Caco-2 (cell line): ENCODE data around the gene VENTX. TPM values are rescaled to one million over a fixed set of nuclear protein-coding genes. Genes with fewer than 3 reads are reported as not detected.

ENCODE experiments used
- BruUV-seq: library from RNA; stranded (reverse); fragments of 400-500 nt; replicated peaks from 2 replicates; lab custom pipeline; 2021; lab: Mats Ljungman, UMichigan
- CTCF ChIA-PET: fragments of 300-600 bp; sonication (Branson Sonifier 250); formaldehyde crosslinking; loops from one replicate; lab custom pipeline; 2022; ENCODE audit warnings: antibody characterized with exemption; lab: Charles Lee
- POLR2A ChIA-PET: fragments of 300-600 bp; sonication (Branson Sonifier 250); formaldehyde crosslinking; loops from one replicate; lab custom pipeline; 2022; ENCODE audit warnings: antibody characterized with exemption; lab: Charles Lee
- DNase-seq, 2 experiments: peaks; one replicate each; pipeline versions ENCODE4 v3.0.0 to v3.0.0-alpha.2; 2020 to 2022
- H3K27me3 ChIP-seq: replicated peaks from 2 replicates; pipeline ENCODE4 v1.6.0; 2011; ENCODE audit warnings: low read length; ENCODE audit not compliant: control insufficient read depth, insufficient read depth
- H3K36me3 ChIP-seq: 2 replicates; pipeline ENCODE4 v1.5.1; 2011; ENCODE audit warnings: low read length; ENCODE audit not compliant: control insufficient read depth, insufficient read depth
- H3K4me1 ChIP-seq: fragments of 250-450 bp; sonication (Bioruptor Pico); 2 replicates; pipeline ENCODE4 v1.5.1; 2020; ENCODE audit warnings: mild to moderate bottlenecking
- H3K4me3 ChIP-seq: 2 replicates; pipeline ENCODE4 v1.5.1; 2011; ENCODE audit warnings: low read depth, mild to moderate bottlenecking, control low read depth, low read length
- H3K9me3 ChIP-seq: fragments of 250-450 bp; sonication (Bioruptor Pico); 2 replicates; pipeline ENCODE4 v1.5.1; 2020; ENCODE audit warnings: mild to moderate bottlenecking, moderate library complexity
- H3K27ac Mint-ChIP-seq: one replicate; pipeline ENCODE4 v1.8.0; 2022; ENCODE audit warnings: mixed read lengths; ENCODE audit not compliant: unreplicated experiment
- H3K27me3 Mint-ChIP-seq: one replicate; pipeline ENCODE4 v1.8.0; 2022; ENCODE audit warnings: mixed read lengths; ENCODE audit not compliant: insufficient read depth, unreplicated experiment
- H3K36me3 Mint-ChIP-seq: one replicate; pipeline ENCODE4 v1.8.0; 2022; ENCODE audit warnings: mild to moderate bottlenecking, mixed read lengths; ENCODE audit not compliant: insufficient read depth, unreplicated experiment
- H3K4me1 Mint-ChIP-seq: one replicate; pipeline ENCODE4 v1.8.0; 2022; ENCODE audit warnings: low read depth, mixed read lengths; ENCODE audit not compliant: unreplicated experiment
- H3K4me3 Mint-ChIP-seq: one replicate; pipeline ENCODE4 v1.8.0; 2022; ENCODE audit warnings: mild to moderate bottlenecking, moderate library complexity, mixed read lengths; ENCODE audit not compliant: unreplicated experiment
- H3K9me3 Mint-ChIP-seq: one replicate; pipeline ENCODE4 v1.8.0; 2022; ENCODE audit warnings: mixed read lengths; ENCODE audit not compliant: unreplicated experiment
- intact Hi-C: fragments of 100-400 bp; cut with micrococcal nuclease; formaldehyde crosslinking; loops from one replicate; pipeline ENCODE4 v1.10.0; 2022; ENCODE audit not compliant: unreplicated experiment
- total RNA-seq: library from RNA; stranded (reverse); gene quantifications from 2 replicates; pipeline ENCODE4 v1.2.3, GENCODE V29; 2022
- TF ChIP-seq, protein P1 (sequence below), 2 experiments: fragments of 200-600 bp in 1 of 2; IDR thresholded peaks; 1 replicate in 1 of 2; 2 replicates in 1 of 2; pipeline versions ENCODE4 v1.5.1 to v1.8.0; 2011 to 2022; ENCODE audit warnings: antibody characterized with exemption in 1 of 2, control low read depth in 1 of 2, inconsistent platforms in 1 of 2, low read depth in 1 of 2, low read length in 1 of 2, mild to moderate bottlenecking in 1 of 2, moderate library complexity in 1 of 2; ENCODE audit not compliant: insufficient read depth in 1 of 2, severe bottlenecking in 1 of 2, unreplicated experiment in 1 of 2

Gene VENTX
- total RNA-seq, 1 experiment from 2014 or later = not detected

DNA sequence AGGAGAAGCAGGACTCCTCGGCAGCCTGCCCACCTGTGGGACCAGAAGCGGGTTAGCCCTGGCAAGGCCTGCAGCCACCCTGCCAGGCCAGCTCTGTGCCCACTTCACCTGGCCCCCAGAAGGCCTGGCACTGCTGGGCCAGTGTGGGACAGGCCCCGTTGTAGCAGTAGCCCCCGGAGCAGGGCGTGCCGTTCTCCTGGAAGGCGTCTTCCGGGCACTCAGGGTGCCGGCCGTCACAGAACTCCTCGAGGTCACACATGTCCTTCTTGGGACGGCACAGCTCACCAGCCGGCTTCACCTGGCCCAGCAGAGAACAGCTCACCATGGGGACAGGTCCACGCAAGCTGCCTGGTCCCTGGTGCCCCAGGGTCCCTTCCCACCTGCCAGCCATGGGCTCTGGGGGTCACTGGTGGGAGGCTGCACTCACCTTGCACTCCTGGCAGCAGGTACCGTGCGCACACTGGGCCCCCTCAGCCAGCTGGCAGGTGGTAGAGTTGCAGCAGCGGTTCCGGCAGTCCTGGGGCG, 33.2 kb downstream of the VENTX start:
- Histone ChIP-seq H3K4me1 (peaks cover 14% of the 10 kb centered on the region), H3K27me3 (no peaks in the 10 kb centered on the region), H3K9me3 (no peaks in the 10 kb centered on the region), H3K36me3 (no peaks in the 10 kb centered on the region), H3K4me3 (no peak overlapping the region)
- Mint-ChIP-seq H3K4me3 (no peak overlapping the region), H3K4me1 (no peaks in the 10 kb centered on the region), H3K27me3 (no peaks in the 10 kb centered on the region), H3K9me3 (no peaks in the 10 kb centered on the region), H3K27ac (no peak overlapping the region), H3K36me3 (no peaks in the 10 kb centered on the region)
- no TSS peak for BruUV-seq
- intact Hi-C loops = no loop called here
- no peak for DNase-seq
- TF ChIP-seq, protein P1, sequence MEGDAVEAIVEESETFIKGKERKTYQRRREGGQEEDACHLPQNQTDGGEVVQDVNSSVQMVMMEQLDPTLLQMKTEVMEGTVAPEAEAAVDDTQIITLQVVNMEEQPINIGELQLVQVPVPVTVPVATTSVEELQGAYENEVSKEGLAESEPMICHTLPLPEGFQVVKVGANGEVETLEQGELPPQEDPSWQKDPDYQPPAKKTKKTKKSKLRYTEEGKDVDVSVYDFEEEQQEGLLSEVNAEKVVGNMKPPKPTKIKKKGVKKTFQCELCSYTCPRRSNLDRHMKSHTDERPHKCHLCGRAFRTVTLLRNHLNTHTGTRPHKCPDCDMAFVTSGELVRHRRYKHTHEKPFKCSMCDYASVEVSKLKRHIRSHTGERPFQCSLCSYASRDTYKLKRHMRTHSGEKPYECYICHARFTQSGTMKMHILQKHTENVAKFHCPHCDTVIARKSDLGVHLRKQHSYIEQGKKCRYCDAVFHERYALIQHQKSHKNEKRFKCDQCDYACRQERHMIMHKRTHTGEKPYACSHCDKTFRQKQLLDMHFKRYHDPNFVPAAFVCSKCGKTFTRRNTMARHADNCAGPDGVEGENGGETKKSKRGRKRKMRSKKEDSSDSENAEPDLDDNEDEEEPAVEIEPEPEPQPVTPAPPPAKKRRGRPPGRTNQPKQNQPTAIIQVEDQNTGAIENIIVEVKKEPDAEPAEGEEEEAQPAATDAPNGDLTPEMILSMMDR (IDR thresholded peaks at IDR 0.05; ENCODE audit: insufficient read depth in 1 of 2, low read depth in 1 of 2, low read length in 1 of 2, severe bottlenecking in 1 of 2, unreplicated experiment in 1 of 2) = no peak
- ChIA-PET POLR2A (no interaction called here), CTCF (no interaction called here)

DNA sequence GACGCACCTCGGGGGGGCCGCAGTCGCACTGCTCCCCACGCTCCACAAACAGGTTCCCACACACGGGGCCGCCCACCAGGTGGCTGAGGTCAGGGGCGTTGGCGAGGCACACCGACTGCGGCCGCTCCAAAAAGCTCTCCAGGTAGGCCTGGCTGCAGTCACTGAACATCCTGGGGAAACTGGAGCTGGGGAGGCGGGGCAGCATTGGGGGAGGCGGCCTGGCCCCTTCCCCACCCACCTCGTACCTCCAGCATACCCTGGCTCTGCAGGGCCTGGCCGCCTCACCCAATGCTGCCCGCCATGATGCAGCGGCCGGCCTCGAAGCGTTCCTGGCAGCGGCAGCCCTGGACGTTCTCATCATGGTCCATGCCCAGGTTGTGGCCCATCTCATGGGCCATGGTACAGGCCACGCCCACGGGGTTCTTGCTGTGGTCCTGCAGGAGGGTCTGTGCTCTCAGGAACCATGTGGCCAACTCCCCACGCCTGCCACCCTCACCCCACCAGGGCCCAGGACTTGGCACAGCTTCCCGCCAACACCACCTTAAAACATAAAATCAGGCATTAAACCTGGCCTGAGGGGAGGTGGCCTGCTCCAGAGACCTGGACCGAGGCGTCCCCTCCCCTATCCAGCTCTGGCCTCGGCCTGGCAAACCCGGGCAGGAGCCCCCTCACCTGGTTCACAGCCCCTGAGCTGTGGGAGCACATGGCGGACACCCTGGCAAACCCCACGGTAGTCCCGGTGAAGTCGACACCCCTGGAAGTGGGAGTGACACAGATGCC, 34.1 kb downstream of the VENTX start:
- intact Hi-C loops = no loop called here
- H3K36me3 Mint-ChIP-seq = no peaks in the 10 kb centered on the region
- no TSS peak for BruUV-seq
- no peaks in the 10 kb centered on the region for H3K9me3 ChIP-seq
- TF ChIP-seq, protein P1 (IDR thresholded peaks at IDR 0.05; ENCODE audit: insufficient read depth in 1 of 2, low read depth in 1 of 2, low read length in 1 of 2, severe bottlenecking in 1 of 2, unreplicated experiment in 1 of 2) = no peak
- no peaks in the 10 kb centered on the region for H3K27me3 Mint-ChIP-seq
- H3K4me1 ChIP-seq = peaks cover 23% of the 10 kb centered on the region
- POLR2A ChIA-PET = no interaction called here
- DNase-seq = no peak
- CTCF ChIA-PET = interaction anchor here (0.7 kb wide), 1 partner anchor 26 kb away, joined by 3 read pairs; no protein-coding TSS in a partner anchor
- H3K4me3 Mint-ChIP-seq = no peak overlapping the region
- no peaks in the 10 kb centered on the region for H3K9me3 Mint-ChIP-seq
- no peaks in the 10 kb centered on the region for H3K27me3 ChIP-seq
- H3K4me1 Mint-ChIP-seq = no peaks in the 10 kb centered on the region
- no peak overlapping the region for H3K27ac Mint-ChIP-seq
- H3K4me3 ChIP-seq = no peak overlapping the region
- no peaks in the 10 kb centered on the region for H3K36me3 ChIP-seq

DNA sequence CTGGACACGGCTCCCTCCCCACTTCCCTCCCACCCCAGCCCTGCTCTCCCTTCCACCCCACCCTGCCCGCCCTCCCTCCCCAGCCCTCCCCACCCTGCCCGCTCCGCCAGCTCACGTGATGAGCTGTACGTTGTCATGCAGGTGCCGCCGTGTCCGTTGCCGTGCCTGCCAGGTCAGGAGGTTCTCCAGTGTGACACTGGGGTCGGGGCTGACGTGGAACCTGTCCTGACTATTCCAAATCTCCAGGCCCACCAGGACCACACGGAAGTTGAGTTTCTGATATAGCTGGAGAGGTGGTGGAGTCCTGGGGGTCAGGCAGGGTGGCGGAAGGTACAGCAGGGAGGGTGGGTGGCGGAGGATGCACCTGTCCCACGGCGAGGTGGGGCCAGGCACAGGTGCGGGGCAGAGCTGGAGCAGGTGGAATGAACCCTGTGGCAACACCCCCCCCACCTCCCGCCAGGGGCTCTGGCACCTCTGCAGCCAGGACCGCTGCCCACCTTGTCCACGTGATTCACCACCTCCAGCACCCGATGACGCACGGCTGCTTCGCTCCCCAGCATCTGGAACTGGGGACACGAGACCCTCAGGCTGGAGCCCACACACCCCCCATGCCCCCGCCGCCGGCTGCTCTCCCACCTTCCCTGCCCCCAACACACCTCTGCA, 34.8 kb downstream of the VENTX start:
- H3K27me3 Mint-ChIP-seq = no peaks in the 10 kb centered on the region
- H3K4me1 ChIP-seq = peaks cover 30% of the 10 kb centered on the region
- no peak overlapping the region for H3K4me3 ChIP-seq
- H3K27me3 ChIP-seq = no peaks in the 10 kb centered on the region
- ChIA-PET CTCF (interaction anchor here (0.6 to 0.7 kb wide), 2 partner anchors 15 to 27 kb away, joined by 3 read pairs; no protein-coding TSS in a partner anchor), POLR2A (no interaction called here)
- no peak for DNase-seq
- no peaks in the 10 kb centered on the region for H3K36me3 ChIP-seq
- no peak overlapping the region for H3K27ac Mint-ChIP-seq
- intact Hi-C loops = no loop called here
- H3K36me3 Mint-ChIP-seq = peaks cover 2% of the 10 kb centered on the region
- no peaks in the 10 kb centered on the region for H3K4me1 Mint-ChIP-seq
- BruUV-seq = no TSS peak
- TF ChIP-seq, protein P1 (IDR thresholded peaks at IDR 0.05; ENCODE audit: insufficient read depth in 1 of 2, low read depth in 1 of 2, low read length in 1 of 2, severe bottlenecking in 1 of 2, unreplicated experiment in 1 of 2) = no peak
- no peaks in the 10 kb centered on the region for H3K9me3 Mint-ChIP-seq
- no peak overlapping the region for H3K4me3 Mint-ChIP-seq
- no peaks in the 10 kb centered on the region for H3K9me3 ChIP-seq
